Sigmoid colon (tissue), 4 donors: ENCODE results near the gene ETS1.

Experiments
- EP300 ChIP-seq, 4 donors: sonication (generic); formaldehyde crosslinking; IDR thresholded peaks; one replicate each; pipeline ENCODE4 v1.6.1; 2017; ENCODE audit warnings: antibody characterized with exemption in 4 of 4
- POLR2A ChIP-seq, 2 donors: fragments of 450-650 bp; IDR thresholded peaks; one replicate each; pipeline ENCODE4 v1.6.1; 2016; ENCODE audit warnings: antibody characterized with exemption in 2 of 2, mild to moderate bottlenecking in 2 of 2, moderate library complexity in 2 of 2
- TF ChIP-seq, protein P1 (sequence below), 4 experiments: fragments of 450-650 bp in 3 of 4; fragments of 200-600 bp in 1 of 4; IDR thresholded peaks; one replicate each; pipeline ENCODE4 v1.5.1; 2016 to 2019; ENCODE audit warnings: antibody characterized with exemption in 4 of 4, mild to moderate bottlenecking in 3 of 4, moderate library complexity in 2 of 4

DNA sequence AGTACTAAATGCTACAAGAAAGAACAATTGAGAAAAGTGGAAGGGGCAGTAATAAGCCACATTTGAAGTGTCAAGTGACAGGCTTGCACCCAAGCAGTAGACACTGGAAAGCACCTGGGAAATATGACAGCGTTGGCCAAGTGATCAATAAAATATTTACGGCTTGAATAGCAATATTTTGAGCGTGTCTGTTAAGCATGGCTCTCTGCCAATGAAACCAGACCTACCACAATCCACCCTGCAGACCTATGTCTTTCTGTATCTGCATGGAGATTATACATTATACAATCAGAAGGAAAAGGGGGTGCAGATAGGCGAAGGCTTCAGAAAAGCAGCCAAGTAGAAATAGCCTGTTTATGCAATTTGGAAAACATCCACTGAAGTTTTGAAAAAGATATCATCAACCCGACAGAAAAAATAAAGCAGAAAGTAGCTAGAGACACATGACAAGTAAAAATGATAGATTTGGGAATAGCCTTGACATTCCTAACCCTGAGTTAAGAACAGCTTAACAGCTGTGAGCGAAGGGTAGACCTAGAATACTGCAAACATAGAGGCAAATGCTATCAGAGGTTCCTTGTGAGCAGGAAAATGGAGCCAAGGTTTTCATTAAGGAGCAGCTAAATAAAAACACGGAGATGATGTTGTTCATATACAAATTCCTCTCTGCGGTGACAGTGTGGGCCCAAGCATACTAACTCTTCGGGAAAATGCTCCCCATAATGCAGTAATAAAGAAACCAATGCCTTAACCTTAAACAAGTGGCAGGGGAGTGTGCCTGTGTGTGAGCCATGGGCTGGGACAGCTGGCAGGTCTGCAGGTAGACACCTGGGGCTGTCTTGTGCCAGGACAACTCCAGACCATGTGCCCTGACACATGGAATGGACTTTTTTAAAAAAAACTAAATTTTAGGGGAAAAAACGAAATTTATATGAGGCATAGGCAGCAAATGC, 71.3 kb downstream of the ETS1 start:
- TF ChIP-seq, protein P1, sequence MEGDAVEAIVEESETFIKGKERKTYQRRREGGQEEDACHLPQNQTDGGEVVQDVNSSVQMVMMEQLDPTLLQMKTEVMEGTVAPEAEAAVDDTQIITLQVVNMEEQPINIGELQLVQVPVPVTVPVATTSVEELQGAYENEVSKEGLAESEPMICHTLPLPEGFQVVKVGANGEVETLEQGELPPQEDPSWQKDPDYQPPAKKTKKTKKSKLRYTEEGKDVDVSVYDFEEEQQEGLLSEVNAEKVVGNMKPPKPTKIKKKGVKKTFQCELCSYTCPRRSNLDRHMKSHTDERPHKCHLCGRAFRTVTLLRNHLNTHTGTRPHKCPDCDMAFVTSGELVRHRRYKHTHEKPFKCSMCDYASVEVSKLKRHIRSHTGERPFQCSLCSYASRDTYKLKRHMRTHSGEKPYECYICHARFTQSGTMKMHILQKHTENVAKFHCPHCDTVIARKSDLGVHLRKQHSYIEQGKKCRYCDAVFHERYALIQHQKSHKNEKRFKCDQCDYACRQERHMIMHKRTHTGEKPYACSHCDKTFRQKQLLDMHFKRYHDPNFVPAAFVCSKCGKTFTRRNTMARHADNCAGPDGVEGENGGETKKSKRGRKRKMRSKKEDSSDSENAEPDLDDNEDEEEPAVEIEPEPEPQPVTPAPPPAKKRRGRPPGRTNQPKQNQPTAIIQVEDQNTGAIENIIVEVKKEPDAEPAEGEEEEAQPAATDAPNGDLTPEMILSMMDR (IDR thresholded peaks at IDR 0.05): no peak
- TF ChIP-seq EP300 (IDR thresholded peaks at IDR 0.05) (no peak), POLR2A (IDR thresholded peaks at IDR 0.05) (no peak)
